A549 treated with Hydrocortisone at 1 μM for 4 hours (cell line): ENCODE data around the gene OR10A7. TPM values are rescaled to one million over a fixed set of nuclear protein-coding genes. Genes with fewer than 3 reads are reported as not detected.

ENCODE experiments used
- total RNA-seq: library from RNA; stranded (reverse); fragments of 200-300 nt; extraction: Qiagen RNA extraction; gene quantifications from 5 replicates; pipeline ENCODE4 v1.2.3, GENCODE V29; 2022

Gene OR10A7, protein sequence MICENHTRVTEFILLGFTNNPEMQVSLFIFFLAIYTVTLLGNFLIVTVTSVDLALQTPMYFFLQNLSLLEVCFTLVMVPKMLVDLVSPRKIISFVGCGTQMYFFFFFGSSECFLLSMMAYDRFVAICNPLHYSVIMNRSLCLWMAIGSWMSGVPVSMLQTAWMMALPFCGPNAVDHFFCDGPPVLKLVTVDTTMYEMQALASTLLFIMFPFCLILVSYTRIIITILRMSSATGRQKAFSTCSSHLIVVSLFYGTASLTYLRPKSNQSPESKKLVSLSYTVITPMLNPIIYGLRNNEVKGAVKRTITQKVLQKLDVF
- total RNA-seq, result not detected in 5 replicates

DNA sequence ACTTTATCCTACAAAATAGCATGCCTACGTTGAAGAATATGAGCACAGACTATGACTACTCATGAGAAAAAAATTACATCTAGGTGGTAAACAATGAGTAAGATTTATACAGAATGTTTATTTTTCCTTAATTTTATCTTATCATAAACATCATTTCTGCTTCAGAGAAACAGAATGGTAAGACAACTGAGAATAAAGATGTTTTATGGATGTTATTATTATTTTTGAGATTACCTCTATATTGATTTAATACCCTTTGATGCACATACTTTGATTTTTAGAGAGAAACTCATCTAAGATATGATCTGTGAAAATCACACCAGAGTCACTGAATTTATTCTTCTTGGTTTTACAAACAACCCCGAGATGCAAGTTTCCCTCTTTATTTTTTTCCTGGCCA, at the start of gene OR10A7:
TSS of gene OR10A7 (plus strand) at position 301 of the 400 bp plus-strand sequence. CDS start at position 301, 0 bp downstream.

DNA sequence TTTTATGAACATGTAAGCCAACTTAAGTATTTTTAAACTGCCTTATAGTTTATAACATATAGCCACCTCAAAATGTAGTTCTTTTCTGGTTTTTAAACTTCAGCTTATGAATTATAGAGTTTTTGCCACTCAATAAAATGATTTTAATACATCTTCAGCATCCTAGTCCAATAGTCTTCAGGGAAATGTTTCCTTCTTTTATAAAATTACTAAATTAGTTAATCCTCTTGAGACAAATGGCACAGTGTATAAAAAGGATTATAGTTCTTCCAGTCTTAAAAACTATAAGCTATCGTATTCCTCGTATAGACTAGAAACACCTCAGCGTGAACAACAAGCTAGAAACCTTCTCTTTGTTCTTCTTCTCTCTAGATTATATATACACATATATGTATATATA, 23.5 kb downstream of the OR10A7 start, which contains the start of gene OR6C74:
TSS of gene OR6C74 (plus strand) at position 301 of the 400 bp plus-strand sequence. CDS start 2,679 bp downstream, outside the sequence.

Other genes starting within 250 kb of the OR10A7 start
- not detected in 5 replicates for gene TESPA1, start 236.3 kb upstream of the OR10A7 start, total RNA-seq
- not detected in 5 replicates for gene NEUROD4, start 201.1 kb upstream of the OR10A7 start, total RNA-seq
- not detected in 5 replicates for gene OR9K2, start 94.6 kb upstream of the OR10A7 start, total RNA-seq
- gene OR6C74, start 23.6 kb downstream of the OR10A7 start, total RNA-seq, result not detected in 5 replicates
- not detected in 5 replicates for gene OR6C6, start 75.5 kb downstream of the OR10A7 start, total RNA-seq
- not detected in 5 replicates for gene OR6C1, start 93.3 kb downstream of the OR10A7 start, total RNA-seq
- not detected in 5 replicates for gene OR6C3, start 109.7 kb downstream of the OR10A7 start, total RNA-seq
- not detected in 5 replicates for gene OR6C75, start 141.9 kb downstream of the OR10A7 start, total RNA-seq
- gene OR6C65, start 179.5 kb downstream of the OR10A7 start, total RNA-seq, result not detected in 5 replicates
- not detected in 5 replicates for gene OR6C76, start 205.2 kb downstream of the OR10A7 start, total RNA-seq
- not detected in 5 replicates for gene OR6C2, start 223.1 kb downstream of the OR10A7 start, total RNA-seq
- not detected in 5 replicates for gene OR6C70, start 249.1 kb downstream of the OR10A7 start, total RNA-seq